Measurements from ENCODE around the gene CTAGE15. TPM values are rescaled to one million over a fixed set of nuclear protein-coding genes. Genes with fewer than 3 reads are reported as not detected.

CTAGE15 gene
- total RNA-seq, 1 donor from 2014 or later: not detected

Other genes with a start within 250 kb of the CTAGE15 start
- 0.53 and 1.6 TPM in 2 replicates for gene FAM131B, start 209.1 kb upstream of the CTAGE15 start, total RNA-seq
- 270 and 344 TPM in 2 replicates for gene ZYX, start 190.5 kb upstream of the CTAGE15 start, total RNA-seq
- gene EPHA1, start 162.9 kb upstream of the CTAGE15 start, total RNA-seq: not detected in 2 replicates
- not detected in 2 replicates for gene TAS2R60, start 128.3 kb upstream of the CTAGE15 start, total RNA-seq
- gene TAS2R41, start 93.9 kb upstream of the CTAGE15 start, total RNA-seq: not detected in 2 replicates
- gene TCAF2, start 49.2 kb downstream of the CTAGE15 start, total RNA-seq: 18.5 and 26.6 TPM in 2 replicates
- 0.39 and 0.88 TPM in 2 replicates for gene CTAGE6, start 185.9 kb downstream of the CTAGE15 start, total RNA-seq